NB4 (cell line): ENCODE data around the gene SP4.

ENCODE experiments used
- DNase-seq: peaks from one replicate; pipeline ENCODE4 v3.0.0; 2010; ENCODE audit warnings: low read depth
- H3K4me3 ChIP-seq: one replicate; pipeline ENCODE4 v1.5.1; 2011; ENCODE audit warnings: mild to moderate bottlenecking, low read depth, low read length, moderate library complexity
- MYC ChIP-seq: IDR thresholded peaks from 2 replicates; pipeline ENCODE4 v1.6.1; 2011; ENCODE audit warnings: low read depth, low read length
- POLR2A ChIP-seq: IDR thresholded peaks from 2 replicates; pipeline ENCODE4 v1.6.1; 2011; ENCODE audit warnings: mild to moderate bottlenecking; ENCODE audit not compliant: insufficient read length; ENCODE audit errors: extremely low read depth
- TF ChIP-seq, protein P1 (sequence below): IDR thresholded peaks from one replicate; pipeline ENCODE4 v1.5.1; 2012; ENCODE audit warnings: low read depth, low read length
- TF ChIP-seq, protein P2 (sequence below): IDR thresholded peaks from 2 replicates; pipeline ENCODE4 v1.6.1; 2011; ENCODE audit warnings: low read depth, low read length

Gene SP4

DNA sequence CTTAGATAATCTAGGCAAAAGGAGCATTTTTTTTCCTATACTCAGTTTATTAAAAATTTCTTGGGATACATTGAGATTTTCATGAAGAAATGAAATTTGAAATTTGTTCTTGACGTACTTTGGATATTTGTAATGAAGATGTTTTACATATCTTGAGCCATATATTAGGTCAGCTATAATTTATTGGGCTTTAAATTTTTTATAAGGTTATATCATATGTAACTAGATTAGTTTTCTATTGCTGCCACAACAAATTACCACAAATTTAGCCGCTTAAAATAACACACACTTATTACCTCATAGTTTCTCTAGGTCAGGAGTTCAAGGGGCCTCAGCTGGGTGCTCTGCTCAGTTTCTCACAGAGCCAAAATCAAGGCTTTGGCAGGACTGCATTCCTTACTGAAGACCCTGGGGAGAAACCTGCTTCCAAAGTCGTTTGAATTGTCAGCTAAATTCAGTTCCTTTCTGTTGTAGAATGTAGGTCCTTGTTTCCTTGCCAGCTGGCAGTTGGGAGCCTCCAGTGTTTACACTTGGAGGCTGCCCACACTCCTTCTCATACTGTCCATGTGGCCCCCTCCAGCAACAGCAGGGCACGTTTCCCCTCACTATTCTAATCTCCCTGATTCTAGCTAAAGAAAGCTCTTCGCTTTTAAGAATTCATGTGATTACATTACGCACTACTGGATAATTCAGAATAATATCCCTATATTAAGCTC lies 72.4 kb downstream of the SP4 start:
- DNase-seq = no peak
- TF ChIP-seq POLR2A = no peak
- TF ChIP-seq, protein P1, sequence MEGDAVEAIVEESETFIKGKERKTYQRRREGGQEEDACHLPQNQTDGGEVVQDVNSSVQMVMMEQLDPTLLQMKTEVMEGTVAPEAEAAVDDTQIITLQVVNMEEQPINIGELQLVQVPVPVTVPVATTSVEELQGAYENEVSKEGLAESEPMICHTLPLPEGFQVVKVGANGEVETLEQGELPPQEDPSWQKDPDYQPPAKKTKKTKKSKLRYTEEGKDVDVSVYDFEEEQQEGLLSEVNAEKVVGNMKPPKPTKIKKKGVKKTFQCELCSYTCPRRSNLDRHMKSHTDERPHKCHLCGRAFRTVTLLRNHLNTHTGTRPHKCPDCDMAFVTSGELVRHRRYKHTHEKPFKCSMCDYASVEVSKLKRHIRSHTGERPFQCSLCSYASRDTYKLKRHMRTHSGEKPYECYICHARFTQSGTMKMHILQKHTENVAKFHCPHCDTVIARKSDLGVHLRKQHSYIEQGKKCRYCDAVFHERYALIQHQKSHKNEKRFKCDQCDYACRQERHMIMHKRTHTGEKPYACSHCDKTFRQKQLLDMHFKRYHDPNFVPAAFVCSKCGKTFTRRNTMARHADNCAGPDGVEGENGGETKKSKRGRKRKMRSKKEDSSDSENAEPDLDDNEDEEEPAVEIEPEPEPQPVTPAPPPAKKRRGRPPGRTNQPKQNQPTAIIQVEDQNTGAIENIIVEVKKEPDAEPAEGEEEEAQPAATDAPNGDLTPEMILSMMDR = no peak
- no peak for TF ChIP-seq MYC
- TF ChIP-seq, protein P2, sequence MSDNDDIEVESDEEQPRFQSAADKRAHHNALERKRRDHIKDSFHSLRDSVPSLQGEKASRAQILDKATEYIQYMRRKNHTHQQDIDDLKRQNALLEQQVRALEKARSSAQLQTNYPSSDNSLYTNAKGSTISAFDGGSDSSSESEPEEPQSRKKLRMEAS = no peak
- H3K4me3 ChIP-seq = no peak overlapping the region

- no peak for DNase-seq
- TF ChIP-seq MYC (no peak), POLR2A (no peak)
- TF ChIP-seq, protein P1 = no peak
- TF ChIP-seq, protein P2 = no peak
- no peak overlapping the region for H3K4me3 ChIP-seq
Observed at GRCh38 chr7:21504021-21504420, 76.1 kb downstream of the SP4 start.

DNA sequence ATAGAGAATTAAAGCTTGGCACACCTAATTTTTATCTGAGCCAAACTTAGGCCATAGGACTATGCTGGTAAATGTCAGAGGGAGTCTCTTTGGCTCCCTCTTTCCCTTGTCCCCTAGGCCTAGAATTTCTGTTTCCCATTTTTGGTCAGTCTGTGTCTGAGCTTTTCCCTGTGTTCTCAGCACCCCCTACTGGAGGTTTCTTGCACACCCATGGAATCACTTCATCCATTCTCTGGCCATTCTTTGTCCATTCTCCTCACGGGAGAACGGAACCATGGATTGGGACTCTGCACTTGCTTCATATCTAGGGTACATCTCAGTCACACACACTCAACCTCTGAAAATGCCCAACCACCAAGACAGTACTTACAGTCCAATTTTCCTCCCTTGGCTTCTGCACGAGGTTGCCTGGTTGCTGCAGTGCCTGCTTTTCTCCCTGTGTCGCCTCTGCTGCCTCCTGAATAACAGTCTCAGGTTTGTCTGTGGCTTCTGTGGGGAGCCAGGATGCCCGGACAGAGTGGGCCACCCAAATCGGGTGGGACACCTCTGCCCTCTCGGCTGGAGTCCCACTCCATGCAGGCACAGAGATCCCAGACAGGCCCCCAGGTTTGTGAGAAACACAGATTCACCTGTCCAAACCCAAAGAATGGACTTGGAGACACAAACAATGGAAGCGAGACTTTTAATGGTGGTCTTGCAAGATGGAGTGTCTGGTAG lies 79.9 kb downstream of the SP4 start:
- DNase-seq = peak; percentile 63
- no peak overlapping the region for H3K4me3 ChIP-seq
- TF ChIP-seq, protein P1 = peak; percentile 81
- TF ChIP-seq MYC (no peak), POLR2A (no peak)
- TF ChIP-seq, protein P2 = no peak

GRCh38 chr7:21508538-21508937 lies 80.7 kb downstream of the SP4 start:
- DNase-seq = no peak
- no peak overlapping the region for H3K4me3 ChIP-seq
- TF ChIP-seq, protein P2 = no peak
- TF ChIP-seq POLR2A (no peak), MYC (no peak)
- TF ChIP-seq, protein P1 = no peak

DNA sequence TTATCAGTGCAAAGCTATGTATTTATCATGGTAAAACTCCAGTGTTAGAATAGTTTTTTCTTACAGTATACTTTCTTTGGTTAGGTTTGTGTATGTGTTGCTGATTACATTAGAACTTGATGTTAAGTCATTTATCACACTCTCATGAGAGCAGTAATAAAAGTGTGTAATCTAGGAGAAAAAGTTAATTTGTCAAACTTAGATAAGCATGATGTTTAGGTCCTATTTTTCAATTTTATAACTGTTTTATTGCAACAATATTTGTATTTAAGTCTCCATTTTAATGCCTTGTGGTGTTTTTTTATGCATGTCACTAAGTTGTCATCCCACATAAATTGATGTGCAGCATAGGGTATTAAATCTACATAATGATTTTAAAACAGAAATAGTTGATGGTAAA lies 86.2 kb downstream of the SP4 start:
- TF ChIP-seq, protein P2 = no peak
- no peak for TF ChIP-seq MYC
- TF ChIP-seq, protein P1 = no peak
- TF ChIP-seq POLR2A = no peak
- no peak overlapping the region for H3K4me3 ChIP-seq
- no peak for DNase-seq
